Ascending aorta (tissue), 2 donors: ENCODE results near the gene CAPN7. TPM values are rescaled to one million over a fixed set of nuclear protein-coding genes. Genes with fewer than 3 reads are reported as not detected.

Experiments used
- DNase-seq, 2 donors: peaks; one replicate each; pipeline ENCODE4 v3.0.0-alpha.2; 2019; ENCODE audit warnings: low spot score in 2 of 2
- H3K27ac ChIP-seq, 2 donors: fragments of 200-600 bp; sonication (generic); one replicate each; pipeline ENCODE4 v1.5.1; 2016 to 2017; ENCODE audit warnings: mild to moderate bottlenecking in 1 of 2
- H3K27me3 ChIP-seq: fragments of 200-600 bp; sonication (generic); one replicate; pipeline ENCODE4 v1.5.1; 2017
- H3K36me3 ChIP-seq, 2 donors: fragments of 200-600 bp; sonication (generic); one replicate each; pipeline ENCODE4 v1.5.1; 2016
- H3K4me1 ChIP-seq, 2 donors: fragments of 200-600 bp; sonication (generic); one replicate each; pipeline ENCODE4 v1.5.1; 2016 to 2017; ENCODE audit warnings: mild to moderate bottlenecking in 1 of 2
- H3K4me3 ChIP-seq, 2 donors: fragments of 200-600 bp; sonication (generic); one replicate each; pipeline ENCODE4 v1.5.1; 2016 to 2017; ENCODE audit warnings: mild to moderate bottlenecking in 1 of 2
- H3K9me3 ChIP-seq, 2 donors: fragments of 200-600 bp; sonication (generic); one replicate each; pipeline ENCODE4 v1.5.1; 2016
- intact Hi-C: fragments of 100-400 bp; cut with DNase I; formaldehyde crosslinking; loops from one replicate; pipeline ENCODE4 v1.15.1; 2023
- total RNA-seq: library from RNA; depleted of rRNA; stranded (reverse); fragments of >200 nt; gene quantifications from one replicate; pipeline ENCODE4 v1.1.0, GENCODE V29; 2016
- TF ChIP-seq, protein P1 (sequence below), 3 experiments: fragments of 200-600 bp in 2 of 3; fragments of 450-650 bp in 1 of 3; sonication (generic) in 2 of 3; IDR thresholded peaks; one replicate each; pipeline ENCODE4 v1.5.1; 2016 to 2019; ENCODE audit warnings: antibody characterized with exemption in 3 of 3, mild to moderate bottlenecking in 1 of 3, moderate library complexity in 1 of 3

The CAPN7 gene
- total RNA-seq, 1 donor from 2014 or later: 38.6 TPM

DNA sequence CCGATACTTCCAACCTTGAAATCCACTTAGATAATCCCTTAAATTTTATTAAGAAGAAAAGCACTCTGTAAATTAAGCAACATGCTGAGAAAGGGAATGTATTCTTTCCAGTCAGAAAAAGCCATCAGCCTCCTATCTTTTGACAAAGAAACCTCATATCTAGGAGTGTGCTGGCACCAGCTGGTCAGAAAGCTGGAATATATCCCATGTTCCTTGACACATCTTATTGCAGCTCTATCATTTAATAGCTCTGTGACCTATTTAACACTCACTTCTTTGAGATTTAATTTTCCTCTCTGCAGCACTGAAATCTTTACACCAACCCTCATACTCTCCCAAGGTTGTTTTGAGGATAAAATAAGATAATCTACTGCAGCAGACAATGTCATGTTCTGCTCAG lies 30.4 kb upstream of the CAPN7 start:
- intact Hi-C loops: no loop called here
- Histone ChIP-seq H3K27me3 (no peaks in the 10 kb centered on the region), H3K27ac (no peak overlapping the region), H3K36me3 (no peaks in the 10 kb centered on the region), H3K4me1 (no peaks in the 10 kb centered on the region), H3K9me3 (no peaks in the 10 kb centered on the region), H3K4me3 (no peak overlapping the region)
- DNase-seq: no peak
- TF ChIP-seq, protein P1, sequence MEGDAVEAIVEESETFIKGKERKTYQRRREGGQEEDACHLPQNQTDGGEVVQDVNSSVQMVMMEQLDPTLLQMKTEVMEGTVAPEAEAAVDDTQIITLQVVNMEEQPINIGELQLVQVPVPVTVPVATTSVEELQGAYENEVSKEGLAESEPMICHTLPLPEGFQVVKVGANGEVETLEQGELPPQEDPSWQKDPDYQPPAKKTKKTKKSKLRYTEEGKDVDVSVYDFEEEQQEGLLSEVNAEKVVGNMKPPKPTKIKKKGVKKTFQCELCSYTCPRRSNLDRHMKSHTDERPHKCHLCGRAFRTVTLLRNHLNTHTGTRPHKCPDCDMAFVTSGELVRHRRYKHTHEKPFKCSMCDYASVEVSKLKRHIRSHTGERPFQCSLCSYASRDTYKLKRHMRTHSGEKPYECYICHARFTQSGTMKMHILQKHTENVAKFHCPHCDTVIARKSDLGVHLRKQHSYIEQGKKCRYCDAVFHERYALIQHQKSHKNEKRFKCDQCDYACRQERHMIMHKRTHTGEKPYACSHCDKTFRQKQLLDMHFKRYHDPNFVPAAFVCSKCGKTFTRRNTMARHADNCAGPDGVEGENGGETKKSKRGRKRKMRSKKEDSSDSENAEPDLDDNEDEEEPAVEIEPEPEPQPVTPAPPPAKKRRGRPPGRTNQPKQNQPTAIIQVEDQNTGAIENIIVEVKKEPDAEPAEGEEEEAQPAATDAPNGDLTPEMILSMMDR (IDR thresholded peaks at IDR 0.05): no peak

DNA sequence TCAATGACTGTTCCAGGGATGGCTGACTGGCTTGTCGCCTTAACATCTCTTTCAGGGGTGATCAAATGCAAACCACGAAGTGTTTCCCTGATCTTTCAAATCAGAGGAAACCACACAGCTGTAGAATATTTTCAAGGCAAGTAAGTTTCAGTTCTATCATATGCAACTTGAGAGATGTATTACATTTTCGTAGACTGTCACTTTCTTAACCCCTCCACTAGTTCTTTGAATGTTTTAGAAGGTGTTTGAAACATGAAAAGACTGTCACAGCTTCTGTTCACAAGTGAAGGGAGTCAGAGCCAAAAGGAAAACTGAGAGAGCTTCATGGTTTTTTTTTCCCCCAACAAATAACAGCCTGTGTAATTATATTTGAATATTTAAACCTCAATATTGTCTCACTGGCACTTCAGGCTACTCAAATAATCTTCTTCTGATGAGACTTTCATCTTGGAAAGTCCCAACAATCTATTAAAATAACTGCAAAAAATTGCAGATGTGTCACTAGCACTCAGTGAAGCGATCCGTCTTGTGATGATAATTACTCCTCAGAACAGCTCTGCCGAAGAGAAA lies 25.9 kb upstream of the CAPN7 start:
- TF ChIP-seq, protein P1 (IDR thresholded peaks at IDR 0.05): no peak

DNA sequence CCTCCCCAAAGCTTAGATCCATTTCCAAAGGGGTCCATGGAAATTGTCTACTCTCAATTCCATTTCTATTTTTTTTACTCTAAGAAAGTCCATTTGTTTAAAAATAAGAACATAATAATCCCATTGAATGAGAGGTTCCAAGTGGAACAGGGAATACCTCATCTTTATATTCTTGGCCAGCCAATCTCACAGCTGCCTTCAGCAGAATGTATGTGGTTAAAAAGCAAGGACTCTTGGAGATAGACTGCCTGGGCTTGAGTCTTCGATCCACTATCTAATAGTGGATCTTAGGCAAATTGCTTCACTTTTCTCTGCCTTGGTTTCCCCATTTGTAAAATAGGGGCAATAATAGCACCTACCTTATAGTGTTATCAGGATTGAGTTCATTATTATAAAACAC lies 24.5 kb upstream of the CAPN7 start:
- Histone ChIP-seq H3K4me1 (no peaks in the 10 kb centered on the region), H3K9me3 (no peaks in the 10 kb centered on the region), H3K36me3 (no peaks in the 10 kb centered on the region), H3K27me3 (no peaks in the 10 kb centered on the region), H3K27ac (no peak overlapping the region), H3K4me3 (no peak overlapping the region)
- DNase-seq: no peak
- intact Hi-C loops: no loop called here
- TF ChIP-seq, protein P1 (IDR thresholded peaks at IDR 0.05): no peak

More for the DNA sequence above, 25.9 kb upstream of the CAPN7 start:
- Histone ChIP-seq H3K27me3 (no peaks in the 10 kb centered on the region), H3K4me1 (no peaks in the 10 kb centered on the region), H3K36me3 (no peaks in the 10 kb centered on the region), H3K27ac (no peak overlapping the region), H3K4me3 (no peak overlapping the region), H3K9me3 (no peaks in the 10 kb centered on the region)
- no peak for DNase-seq
- intact Hi-C loops: no loop called here

DNA sequence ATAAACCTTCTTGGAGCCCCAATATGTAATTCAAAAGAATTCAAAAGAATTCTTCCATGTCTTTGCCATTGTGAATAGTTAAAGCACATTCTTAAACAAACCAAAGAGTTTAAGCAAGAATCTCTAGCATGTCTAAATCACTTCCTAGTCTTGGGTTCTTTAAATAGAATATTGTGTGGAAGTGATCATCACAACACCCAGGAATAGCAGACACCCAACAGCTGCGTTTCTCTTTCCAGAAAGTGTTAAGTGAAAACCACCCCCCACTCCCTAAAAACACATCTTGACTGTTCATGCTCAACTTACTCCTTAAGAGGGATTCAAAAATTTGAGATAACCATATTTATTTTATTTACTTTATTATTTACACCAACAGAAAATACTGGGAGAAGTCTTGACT lies 24.1 kb upstream of the CAPN7 start:
- no peaks in the 10 kb centered on the region for H3K36me3 ChIP-seq
- H3K27me3 ChIP-seq: no peaks in the 10 kb centered on the region
- no peaks in the 10 kb centered on the region for H3K4me1 ChIP-seq
- no peak overlapping the region for H3K4me3 ChIP-seq
- no peaks in the 10 kb centered on the region for H3K9me3 ChIP-seq
- H3K27ac ChIP-seq: no peak overlapping the region
- intact Hi-C loops: no loop called here
- no peak for DNase-seq
- TF ChIP-seq, protein P1 (IDR thresholded peaks at IDR 0.05): no peak

DNA sequence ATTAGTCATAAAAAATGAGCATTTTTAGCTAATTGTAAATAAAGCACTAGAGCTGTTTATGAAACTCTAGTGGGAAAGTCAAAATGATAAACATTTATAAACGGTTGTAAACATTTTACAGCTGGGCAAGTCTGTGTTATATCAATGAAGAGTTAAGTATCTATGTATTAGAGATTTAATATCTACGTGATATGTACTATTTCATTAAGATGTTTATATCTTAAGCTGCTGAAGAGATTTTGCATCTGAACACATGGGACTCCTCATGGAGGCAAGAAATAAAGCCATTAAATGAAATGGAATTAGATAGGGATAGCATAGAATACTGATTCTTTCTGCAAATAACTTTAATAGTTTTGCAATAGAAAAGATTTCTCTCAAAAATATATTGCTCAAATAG lies 23.0 kb upstream of the CAPN7 start:
- Histone ChIP-seq H3K9me3 (no peaks in the 10 kb centered on the region), H3K36me3 (no peaks in the 10 kb centered on the region), H3K4me1 (no peaks in the 10 kb centered on the region), H3K27me3 (no peaks in the 10 kb centered on the region), H3K27ac (no peak overlapping the region), H3K4me3 (no peak overlapping the region)
- intact Hi-C loops: no loop called here
- TF ChIP-seq, protein P1 (IDR thresholded peaks at IDR 0.05): no peak
- no peak for DNase-seq

DNA sequence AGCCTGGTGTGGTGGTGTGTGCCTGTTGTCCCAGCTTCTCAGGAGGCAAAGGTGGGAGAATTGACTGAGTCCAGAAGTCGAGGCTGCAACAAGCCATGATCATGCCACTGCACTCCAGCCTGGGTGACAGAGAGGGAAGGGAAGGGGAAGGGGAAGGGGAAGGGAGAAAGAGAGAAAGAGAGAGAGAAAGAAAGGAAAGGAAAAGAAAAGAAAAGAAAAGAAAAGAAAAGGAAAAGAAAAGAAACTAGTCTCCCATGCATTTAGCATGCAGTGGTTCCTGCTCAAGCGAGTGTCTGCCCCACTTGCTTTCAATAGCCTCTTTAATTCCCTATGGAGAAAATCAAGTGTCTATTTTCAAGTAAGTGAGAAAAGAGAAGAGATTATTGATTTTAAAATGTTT lies 20.6 kb upstream of the CAPN7 start:
- H3K4me3 ChIP-seq: no peak overlapping the region
- no peak overlapping the region for H3K27ac ChIP-seq
- no peaks in the 10 kb centered on the region for H3K4me1 ChIP-seq
- no peaks in the 10 kb centered on the region for H3K27me3 ChIP-seq
- H3K36me3 ChIP-seq: no peaks in the 10 kb centered on the region
- intact Hi-C loops: no loop called here
- no peak for DNase-seq
- H3K9me3 ChIP-seq: no peaks in the 10 kb centered on the region
- TF ChIP-seq, protein P1 (IDR thresholded peaks at IDR 0.05): no peak
